ENCODE data around the gene CSRP1. TPM values are rescaled to one million over a fixed set of nuclear protein-coding genes. Genes with fewer than 3 reads are reported as not detected.
A peak's percentile ranks its signal among the peaks of the same experiment; 100 is the strongest.

CSRP1 gene
- total and polyA plus RNA-seq, 2 of the 13 experiments (the other 11 are each of a cell fraction or from before 2014, with no cell fraction given), result 17.7 to 68.9 TPM

DNA sequence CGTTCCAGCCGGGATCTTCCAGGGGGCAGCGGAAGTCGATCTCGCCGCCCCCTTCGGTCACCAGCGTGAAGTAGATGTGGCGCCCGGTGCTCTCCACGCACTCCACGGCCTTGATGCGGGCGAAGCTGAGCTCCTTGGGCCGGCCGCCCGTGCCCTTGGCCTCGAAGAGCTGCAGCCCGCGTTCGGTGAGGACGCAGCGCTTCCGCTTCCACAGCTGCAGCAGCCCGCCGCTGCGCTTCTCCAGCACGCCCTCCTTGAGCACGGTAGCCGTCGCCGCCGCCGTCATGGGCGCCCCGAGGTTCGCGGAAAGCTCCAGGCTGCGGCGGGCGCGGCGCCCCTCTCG is 38.5 kb downstream of the CSRP1 start (continued):
- TF ChIP-seq, protein P1, sequence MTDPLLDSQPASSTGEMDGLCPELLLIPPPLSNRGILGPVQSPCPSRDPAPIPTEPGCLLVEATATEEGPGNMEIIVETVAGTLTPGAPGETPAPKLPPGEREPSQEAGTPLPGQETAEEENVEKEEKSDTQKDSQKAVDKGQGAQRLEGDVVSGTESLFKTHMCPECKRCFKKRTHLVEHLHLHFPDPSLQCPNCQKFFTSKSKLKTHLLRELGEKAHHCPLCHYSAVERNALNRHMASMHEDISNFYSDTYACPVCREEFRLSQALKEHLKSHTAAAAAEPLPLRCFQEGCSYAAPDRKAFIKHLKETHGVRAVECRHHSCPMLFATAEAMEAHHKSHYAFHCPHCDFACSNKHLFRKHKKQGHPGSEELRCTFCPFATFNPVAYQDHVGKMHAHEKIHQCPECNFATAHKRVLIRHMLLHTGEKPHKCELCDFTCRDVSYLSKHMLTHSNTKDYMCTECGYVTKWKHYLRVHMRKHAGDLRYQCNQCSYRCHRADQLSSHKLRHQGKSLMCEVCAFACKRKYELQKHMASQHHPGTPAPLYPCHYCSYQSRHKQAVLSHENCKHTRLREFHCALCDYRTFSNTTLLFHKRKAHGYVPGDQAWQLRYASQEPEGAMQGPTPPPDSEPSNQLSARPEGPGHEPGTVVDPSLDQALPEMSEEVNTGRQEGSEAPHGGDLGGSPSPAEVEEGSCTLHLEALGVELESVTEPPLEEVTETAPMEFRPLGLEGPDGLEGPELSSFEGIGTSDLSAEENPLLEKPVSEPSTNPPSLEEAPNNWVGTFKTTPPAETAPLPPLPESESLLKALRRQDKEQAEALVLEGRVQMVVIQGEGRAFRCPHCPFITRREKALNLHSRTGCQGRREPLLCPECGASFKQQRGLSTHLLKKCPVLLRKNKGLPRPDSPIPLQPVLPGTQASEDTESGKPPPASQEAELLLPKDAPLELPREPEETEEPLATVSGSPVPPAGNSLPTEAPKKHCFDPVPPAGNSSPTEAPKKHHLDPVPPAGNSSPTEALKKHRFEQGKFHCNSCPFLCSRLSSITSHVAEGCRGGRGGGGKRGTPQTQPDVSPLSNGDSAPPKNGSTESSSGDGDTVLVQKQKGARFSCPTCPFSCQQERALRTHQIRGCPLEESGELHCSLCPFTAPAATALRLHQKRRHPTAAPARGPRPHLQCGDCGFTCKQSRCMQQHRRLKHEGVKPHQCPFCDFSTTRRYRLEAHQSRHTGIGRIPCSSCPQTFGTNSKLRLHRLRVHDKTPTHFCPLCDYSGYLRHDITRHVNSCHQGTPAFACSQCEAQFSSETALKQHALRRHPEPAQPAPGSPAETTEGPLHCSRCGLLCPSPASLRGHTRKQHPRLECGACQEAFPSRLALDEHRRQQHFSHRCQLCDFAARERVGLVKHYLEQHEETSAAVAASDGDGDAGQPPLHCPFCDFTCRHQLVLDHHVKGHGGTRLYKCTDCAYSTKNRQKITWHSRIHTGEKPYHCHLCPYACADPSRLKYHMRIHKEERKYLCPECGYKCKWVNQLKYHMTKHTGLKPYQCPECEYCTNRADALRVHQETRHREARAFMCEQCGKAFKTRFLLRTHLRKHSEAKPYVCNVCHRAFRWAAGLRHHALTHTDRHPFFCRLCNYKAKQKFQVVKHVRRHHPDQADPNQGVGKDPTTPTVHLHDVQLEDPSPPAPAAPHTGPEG (CRISPR knock-in tag; IDR thresholded peaks at IDR 0.05), result 0 out of 2 replicates have a peak, but pooled peaks have one; percentile 51
- TF ChIP-seq ZNF530 (CRISPR knock-in tag; IDR thresholded peaks at IDR 0.05; ENCODE audit: low read depth), result no peak
- TF ChIP-seq, protein P2, sequence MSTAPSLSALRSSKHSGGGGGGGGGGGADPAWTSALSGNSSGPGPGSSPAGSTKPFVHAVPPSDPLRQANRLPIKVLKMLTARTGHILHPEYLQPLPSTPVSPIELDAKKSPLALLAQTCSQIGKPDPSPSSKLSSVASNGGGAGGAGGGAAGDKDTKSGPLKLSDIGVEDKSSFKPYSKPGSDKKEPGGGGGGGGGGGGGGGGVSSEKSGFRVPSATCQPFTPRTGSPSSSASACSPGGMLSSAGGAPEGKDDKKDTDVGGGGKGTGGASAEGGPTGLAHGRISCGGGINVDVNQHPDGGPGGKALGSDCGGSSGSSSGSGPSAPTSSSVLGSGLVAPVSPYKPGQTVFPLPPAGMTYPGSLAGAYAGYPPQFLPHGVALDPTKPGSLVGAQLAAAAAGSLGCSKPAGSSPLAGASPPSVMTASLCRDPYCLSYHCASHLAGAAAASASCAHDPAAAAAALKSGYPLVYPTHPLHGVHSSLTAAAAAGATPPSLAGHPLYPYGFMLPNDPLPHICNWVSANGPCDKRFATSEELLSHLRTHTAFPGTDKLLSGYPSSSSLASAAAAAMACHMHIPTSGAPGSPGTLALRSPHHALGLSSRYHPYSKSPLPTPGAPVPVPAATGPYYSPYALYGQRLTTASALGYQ (CRISPR knock-in tag; IDR thresholded peaks at IDR 0.05), result no peak
- TF ChIP-seq FIP1L1 (IDR thresholded peaks at IDR 0.05; ENCODE audit: borderline replicate concordance, insufficient read depth, low read depth, low read length), result no peak
- no peak for TF ChIP-seq TSC22D2 (CRISPR knock-in tag; IDR thresholded peaks at IDR 0.05; ENCODE audit: borderline replicate concordance)
- no peak for TF ChIP-seq HNRNPK (IDR thresholded peaks at IDR 0.05; ENCODE audit: low read depth, low read length, poor library complexity, severe bottlenecking)
- no peak for TF ChIP-seq SRSF9 (IDR thresholded peaks at IDR 0.05; ENCODE audit: borderline replicate concordance, insufficient read depth, low read depth, low read length, poor library complexity, severe bottlenecking)
- TF ChIP-seq ZBTB7B (CRISPR knock-in tag; IDR thresholded peaks at IDR 0.05), result no peak
- no peak for TF ChIP-seq ZFP62 (CRISPR knock-in tag; IDR thresholded peaks at IDR 0.05)
- TF ChIP-seq, protein P3, sequence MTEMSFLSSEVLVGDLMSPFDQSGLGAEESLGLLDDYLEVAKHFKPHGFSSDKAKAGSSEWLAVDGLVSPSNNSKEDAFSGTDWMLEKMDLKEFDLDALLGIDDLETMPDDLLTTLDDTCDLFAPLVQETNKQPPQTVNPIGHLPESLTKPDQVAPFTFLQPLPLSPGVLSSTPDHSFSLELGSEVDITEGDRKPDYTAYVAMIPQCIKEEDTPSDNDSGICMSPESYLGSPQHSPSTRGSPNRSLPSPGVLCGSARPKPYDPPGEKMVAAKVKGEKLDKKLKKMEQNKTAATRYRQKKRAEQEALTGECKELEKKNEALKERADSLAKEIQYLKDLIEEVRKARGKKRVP (CRISPR knock-in tag; IDR thresholded peaks at IDR 0.05), result peak in 1 of 2 experiments; percentile 12; a peak in 1 of 4 replicates
- no peak for TF ChIP-seq SP140L (CRISPR knock-in tag; IDR thresholded peaks at IDR 0.05; ENCODE audit: borderline replicate concordance)
- TF ChIP-seq, protein P4, sequence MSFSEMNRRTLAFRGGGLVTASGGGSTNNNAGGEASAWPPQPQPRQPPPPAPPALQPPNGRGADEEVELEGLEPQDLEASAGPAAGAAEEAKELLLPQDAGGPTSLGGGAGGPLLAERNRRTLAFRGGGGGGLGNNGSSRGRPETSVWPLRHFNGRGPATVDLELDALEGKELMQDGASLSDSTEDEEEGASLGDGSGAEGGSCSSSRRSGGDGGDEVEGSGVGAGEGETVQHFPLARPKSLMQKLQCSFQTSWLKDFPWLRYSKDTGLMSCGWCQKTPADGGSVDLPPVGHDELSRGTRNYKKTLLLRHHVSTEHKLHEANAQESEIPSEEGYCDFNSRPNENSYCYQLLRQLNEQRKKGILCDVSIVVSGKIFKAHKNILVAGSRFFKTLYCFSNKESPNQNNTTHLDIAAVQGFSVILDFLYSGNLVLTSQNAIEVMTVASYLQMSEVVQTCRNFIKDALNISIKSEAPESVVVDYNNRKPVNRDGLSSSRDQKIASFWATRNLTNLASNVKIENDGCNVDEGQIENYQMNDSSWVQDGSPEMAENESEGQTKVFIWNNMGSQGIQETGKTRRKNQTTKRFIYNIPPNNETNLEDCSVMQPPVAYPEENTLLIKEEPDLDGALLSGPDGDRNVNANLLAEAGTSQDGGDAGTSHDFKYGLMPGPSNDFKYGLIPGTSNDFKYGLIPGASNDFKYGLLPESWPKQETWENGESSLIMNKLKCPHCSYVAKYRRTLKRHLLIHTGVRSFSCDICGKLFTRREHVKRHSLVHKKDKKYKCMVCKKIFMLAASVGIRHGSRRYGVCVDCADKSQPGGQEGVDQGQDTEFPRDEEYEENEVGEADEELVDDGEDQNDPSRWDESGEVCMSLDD (CRISPR knock-in tag; IDR thresholded peaks at IDR 0.05; ENCODE audit: borderline replicate concordance), result 0 out of 2 replicates have a peak, but pooled peaks have one; percentile 11
- TF ChIP-seq RXRB (CRISPR knock-in tag; IDR thresholded peaks at IDR 0.05; ENCODE audit: borderline replicate concordance), result no peak
- no peak for TF ChIP-seq PHF20 (CRISPR knock-in tag; IDR thresholded peaks at IDR 0.05)
- no peak for TF ChIP-seq ZNF577 (CRISPR knock-in tag; IDR thresholded peaks at IDR 0.05; ENCODE audit: borderline replicate concordance, low read depth)
- TF ChIP-seq MED13 (CRISPR knock-in tag; IDR thresholded peaks at IDR 0.05), result no peak
- no peak for TF ChIP-seq NKX3-1 (CRISPR knock-in tag; IDR thresholded peaks at IDR 0.05)
- 0 out of 2 replicates have a peak, but pooled peaks have one; percentile 1 for TF ChIP-seq NRL (CRISPR knock-in tag; IDR thresholded peaks at IDR 0.05; ENCODE audit: borderline replicate concordance)
- TF ChIP-seq TOPORS (CRISPR knock-in tag; IDR thresholded peaks at IDR 0.05), result no peak
